ENCODE measurements around the gene MARK3.

DNA sequence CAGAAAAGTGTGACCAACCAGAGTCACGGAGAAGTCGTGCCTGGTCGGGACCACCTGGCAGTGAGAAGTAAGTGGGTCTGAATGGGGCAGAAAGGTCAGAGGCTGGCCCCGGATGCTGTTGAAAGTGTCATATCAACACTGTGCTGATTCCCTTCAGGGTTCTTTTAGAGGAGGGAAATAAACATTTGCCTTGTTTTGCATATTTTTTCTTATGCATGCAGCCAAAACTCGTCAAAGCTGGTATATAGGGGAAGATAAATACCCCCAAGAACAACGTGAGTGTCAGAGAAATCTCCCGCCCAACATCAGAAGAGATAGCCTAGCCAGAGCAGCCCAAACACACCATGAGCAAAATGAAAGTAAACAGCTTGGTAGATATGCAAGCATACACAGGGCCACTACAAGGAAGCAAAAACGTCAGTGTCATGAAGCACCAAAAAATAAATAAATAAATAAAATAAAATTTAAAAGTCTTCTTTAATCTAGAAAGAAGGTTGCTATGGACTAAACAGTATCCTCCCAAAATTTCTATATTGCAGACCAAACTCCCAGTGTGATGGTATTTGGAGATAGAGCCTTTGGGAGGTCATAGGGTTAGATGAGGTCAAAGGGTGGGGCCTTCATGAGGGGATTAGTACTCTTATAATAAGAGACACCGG lies 29.1 kb upstream of the MARK3 start:
- TF ChIP-seq ZNF384 (IDR thresholded peaks at IDR 0.05; ENCODE audit: borderline replicate concordance, low read depth, low read length) (no peak), ZNF274 (IDR thresholded peaks at IDR 0.05; ENCODE audit: insufficient read depth, insufficient read length) (no peak), YY1 (IDR thresholded peaks at IDR 0.05; ENCODE audit: low read depth, low read length) (no peak), JUNB (IDR thresholded peaks at IDR 0.05) (no peak), POLR2AphosphoS5 (IDR thresholded peaks at IDR 0.05; ENCODE audit: low read length) (no peak)

All from GM12878 (cell line).